Femur (tissue), 1 donor: ENCODE measurements around the gene TMEM43.
"Not testable (repeated sequence)": the region's sequence is repeated elsewhere in the genome, so short reads cannot be mapped to it uniquely, and the experiment has no call there.

ENCODE experiments used
- DNase-seq: peaks from one replicate; pipeline ENCODE4 v3.0.0-alpha.2; 2017

TMEM43 gene, protein sequence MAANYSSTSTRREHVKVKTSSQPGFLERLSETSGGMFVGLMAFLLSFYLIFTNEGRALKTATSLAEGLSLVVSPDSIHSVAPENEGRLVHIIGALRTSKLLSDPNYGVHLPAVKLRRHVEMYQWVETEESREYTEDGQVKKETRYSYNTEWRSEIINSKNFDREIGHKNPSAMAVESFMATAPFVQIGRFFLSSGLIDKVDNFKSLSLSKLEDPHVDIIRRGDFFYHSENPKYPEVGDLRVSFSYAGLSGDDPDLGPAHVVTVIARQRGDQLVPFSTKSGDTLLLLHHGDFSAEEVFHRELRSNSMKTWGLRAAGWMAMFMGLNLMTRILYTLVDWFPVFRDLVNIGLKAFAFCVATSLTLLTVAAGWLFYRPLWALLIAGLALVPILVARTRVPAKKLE

DNA sequence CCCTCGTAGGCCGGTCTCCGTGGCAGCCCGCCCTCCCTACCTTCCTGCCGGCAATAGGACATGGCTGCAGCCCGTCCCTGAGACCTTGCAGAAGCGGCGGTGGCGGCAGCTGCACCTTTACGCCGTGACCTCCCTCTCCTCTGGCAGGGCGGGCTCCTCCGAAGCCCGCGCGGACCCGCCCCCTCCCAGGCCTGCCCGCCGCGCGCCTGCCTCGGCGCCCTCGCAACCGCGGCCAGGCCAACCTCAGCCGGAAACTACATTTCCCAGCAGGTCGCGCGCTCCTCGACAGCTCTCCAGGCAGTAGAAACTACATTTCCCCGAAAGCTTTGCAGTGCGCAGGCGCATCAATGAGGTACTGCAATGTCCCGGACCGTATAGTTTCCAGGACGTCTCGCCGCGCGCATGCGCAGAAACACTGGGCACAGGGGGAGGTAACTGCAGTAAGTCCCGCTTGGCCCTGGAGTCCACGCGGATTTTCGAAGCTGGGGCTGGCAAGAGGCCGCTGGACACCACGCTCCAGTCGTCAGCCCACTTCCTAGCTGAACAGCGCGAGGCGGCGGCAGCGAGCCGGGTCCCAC is at the start of gene TMEM43, which contains the start of gene CHCHD4:
TMEM43 (plus strand) TSS at position 438 of the 578 bp plus-strand sequence. CDS start 142 bp downstream, outside the sequence.
CHCHD4 (minus strand) TSS at position 256 of the 578 bp plus-strand sequence; CDS start at position 62, 194 bp downstream.
- DNase-seq: peak; percentile 99

DNA sequence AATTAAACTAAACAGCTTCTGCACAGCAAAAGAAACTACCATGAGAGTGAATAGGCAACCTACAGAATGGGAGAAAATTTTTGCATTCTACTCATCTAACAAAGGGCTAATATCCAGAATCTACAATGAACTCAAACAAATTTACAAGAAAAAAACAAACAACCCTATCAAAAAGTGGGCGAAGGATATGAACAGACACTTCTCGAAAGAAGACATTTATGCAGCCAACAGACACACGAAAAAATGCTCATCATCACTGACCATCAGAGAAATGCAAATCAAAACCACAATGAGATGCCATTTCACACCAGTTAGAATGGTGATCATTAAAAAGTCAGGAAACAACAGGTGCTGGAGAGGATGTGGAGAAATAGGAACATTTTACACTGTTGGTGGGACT is 49.6 kb upstream of the TMEM43 start:
- not testable (repeated sequence) for DNase-seq

DNA sequence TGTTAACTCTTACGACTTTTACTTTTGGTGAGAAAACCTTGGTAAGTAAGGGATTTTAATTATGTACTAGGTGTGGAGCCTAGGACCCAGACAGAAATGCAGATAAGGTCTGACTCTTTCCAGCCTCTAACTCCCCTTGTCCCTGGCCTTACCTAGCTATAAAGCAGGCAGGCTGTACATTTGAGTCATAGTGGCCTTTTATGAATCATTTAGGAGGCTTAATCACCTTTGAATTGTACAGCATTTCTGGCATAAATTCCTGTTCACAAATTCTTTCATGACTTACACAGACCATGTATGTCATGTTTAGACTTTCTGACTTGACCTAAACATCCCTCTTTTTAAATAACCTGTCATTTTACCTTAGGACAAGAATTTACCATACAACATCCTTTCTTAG is 47.5 kb upstream of the TMEM43 start:
- DNase-seq: no peak

DNA sequence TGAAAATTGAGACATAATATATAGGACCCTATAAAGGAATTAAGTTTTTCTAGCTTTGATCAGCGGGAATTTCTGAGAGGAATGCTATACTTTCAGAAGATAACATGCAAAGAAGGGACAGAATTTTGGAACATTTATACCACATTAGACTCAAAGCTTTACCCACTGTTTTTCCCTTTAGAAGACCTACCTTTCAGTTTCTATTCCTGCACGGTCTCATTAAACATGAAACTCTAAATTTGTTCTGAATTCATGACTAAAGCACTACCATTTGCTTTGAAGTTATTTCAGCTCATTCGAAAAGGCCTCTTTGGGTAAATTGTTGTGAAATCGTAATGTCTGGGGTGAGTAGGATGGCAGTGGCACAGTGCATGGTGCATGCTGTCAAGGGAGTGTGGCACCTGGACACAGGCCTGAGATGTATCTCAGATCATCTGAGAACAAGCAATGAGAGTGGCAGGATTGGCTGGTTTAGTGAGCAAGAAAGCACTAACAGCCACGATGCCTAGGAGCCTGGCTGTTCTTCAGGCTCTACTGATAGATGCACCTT is 42.7 kb upstream of the TMEM43 start:
- no peak for DNase-seq

DNA sequence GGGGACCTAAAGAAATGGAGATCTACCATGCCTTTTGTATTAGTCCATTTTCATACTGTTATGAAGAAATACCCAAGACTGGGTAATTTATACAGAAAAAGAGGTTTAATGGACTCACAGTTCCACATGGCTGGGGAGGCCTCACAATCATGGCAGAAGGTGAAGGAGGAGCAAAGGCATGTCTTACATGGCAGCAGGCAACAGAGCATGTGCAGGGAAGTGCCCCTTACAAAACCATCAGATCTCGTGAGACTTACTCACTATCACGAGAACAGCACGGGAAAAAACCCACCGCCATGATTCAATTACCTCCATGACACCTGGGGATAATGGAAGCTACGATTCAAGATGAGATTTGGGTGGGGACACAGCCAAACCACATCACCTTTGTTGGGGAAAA is 37.4 kb upstream of the TMEM43 start:
- not testable (repeated sequence) for DNase-seq

DNA sequence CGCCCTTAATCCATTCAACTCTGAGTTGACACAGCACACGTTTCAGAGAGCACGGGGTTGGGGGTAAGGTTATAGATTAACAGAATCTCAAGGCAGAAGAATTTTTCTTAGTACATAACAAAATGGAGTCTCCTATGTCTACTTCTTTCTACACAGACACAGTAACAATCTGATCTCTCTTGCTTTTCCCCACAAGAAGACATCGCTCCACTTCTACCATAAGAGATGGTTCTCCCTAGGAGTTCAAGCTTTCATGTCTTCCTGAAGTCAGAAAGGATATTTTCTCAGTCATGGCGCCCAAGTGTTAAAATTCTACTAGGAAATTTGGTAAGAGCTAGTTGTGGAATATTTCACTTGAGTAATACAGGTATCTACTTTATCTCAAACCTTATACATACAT is 32.9 kb upstream of the TMEM43 start:
- not testable (repeated sequence) for DNase-seq

DNA sequence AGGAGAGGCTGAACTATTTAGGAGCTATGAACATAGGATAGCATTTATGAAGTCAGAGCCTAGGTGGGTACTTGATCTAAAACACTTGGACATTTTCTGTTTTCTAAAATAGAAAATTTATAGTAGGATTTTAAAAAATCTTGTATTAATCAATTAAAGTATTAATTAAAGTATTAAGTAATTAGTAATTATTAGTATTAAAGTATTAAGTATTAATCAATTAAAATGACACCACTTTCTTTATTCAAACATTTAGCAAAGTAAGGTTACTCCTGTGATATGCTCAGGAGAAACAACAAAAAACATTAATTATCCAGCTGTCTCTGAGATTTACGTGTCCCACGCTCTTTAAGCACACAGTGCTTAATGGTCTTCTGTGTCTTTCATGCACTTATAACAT is 32.4 kb upstream of the TMEM43 start:
- DNase-seq: no peak

DNA sequence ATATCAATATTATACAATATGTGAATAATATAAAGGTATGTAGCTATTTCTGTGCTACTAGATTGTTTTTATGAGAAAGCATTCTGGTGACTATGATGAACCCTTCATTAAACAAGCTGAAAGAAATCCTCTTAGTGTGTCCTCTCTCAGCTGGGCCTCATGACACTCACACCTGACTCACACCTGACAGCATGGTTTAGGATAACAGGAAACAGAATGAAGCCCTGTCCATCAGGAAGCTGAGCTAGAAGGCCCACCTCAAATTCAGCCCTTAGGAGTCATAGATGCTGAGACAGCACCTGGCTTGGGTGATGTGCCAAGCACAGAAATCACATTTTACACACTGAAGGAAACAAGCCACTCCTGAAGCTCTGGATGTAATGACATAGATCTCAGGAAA is 31.0 kb upstream of the TMEM43 start:
- no peak for DNase-seq

DNA sequence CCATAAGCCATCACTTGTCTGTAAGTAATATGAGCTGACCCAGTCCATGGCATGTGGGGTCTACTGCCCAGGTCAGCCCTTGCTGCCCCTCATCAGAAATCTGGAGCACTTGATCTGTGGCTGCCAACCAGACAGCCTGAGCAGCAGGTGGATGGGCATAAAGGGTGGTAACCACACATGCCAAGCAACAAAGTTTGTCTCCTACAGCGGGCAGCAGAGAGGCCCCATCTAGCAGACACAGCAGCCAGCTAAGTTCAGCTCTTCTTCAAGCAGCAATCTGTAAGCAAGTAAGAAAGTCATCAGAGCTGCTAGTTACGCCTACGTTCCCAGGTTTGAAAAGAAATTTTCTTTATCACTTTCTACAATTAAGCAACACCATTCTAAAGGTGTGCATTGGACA is 28.1 kb upstream of the TMEM43 start:
- no peak for DNase-seq

DNA sequence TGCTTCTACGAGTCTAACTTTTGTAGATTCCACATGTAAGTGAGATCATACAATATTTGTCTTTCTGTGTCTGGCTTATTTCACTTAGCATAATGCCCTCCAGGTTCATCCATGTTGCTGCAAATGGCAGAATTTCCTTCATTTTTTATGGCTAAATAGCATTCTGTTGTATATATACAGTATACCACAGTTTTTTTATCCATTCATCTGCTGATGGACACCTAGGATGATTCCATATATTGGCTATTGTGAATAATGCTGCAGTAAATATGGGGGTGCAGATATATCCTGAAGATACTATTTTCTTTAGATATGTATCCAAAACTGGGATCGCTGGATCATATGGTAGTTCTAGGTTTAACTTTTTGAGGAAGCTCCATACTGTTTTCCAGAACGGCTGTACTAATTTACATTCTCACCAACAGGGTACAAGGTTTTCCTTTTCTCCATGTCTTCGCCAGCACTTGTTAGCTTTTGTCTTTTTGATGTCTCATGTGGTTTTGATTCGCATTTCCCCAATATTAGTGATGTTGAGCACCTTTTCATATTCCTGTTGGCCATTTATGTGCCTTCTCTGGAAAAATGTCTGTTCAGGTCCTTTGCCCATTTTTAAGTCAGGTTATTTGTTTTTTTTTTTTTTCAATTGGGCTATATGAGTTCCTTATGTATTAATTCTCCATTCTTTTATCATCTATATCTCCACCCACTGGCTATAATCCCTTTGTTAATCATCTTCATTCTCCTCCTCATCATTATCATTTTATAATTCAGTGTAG is 27.0 kb upstream of the TMEM43 start:
- DNase-seq: no peak

DNA sequence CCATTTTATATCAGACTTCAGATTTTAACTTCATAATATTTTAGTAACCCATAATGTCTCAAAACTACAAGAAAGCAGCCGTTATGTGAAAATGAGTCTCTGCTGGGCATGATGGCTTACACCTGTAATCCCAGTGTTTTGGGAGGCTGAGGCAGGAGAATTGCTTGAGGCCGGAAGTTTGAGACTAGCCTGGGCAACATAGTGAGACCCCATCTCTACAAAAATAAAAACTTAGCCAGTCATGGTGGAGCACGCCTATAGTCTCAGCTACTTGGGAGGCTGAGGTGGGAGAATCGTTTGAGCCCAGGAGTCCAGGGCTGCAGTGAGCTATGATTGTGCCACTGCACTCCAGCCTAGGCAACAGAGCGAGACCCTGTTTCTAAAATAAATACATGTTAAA is 15.0 kb upstream of the TMEM43 start:
- DNase-seq: not testable (repeated sequence)

DNA sequence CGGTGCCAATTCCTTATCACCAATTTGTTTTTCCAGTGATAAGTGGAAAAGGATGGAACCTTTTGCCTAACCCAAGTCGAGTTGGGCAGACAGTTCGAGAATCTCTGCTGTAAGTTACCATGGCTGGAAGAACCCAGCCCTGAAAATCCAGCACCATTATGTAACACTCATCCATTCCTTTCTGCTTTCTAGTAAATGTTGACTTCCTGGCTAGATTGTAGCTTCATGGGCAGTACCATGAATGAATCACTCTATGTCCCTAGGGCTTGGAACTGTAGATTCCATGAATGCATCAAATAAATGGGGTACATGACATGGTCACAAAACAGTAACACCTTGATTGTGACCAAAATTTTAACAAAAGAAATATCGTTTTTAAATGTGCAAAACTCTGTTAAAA is 14.2 kb upstream of the TMEM43 start:
- DNase-seq: no peak

DNA sequence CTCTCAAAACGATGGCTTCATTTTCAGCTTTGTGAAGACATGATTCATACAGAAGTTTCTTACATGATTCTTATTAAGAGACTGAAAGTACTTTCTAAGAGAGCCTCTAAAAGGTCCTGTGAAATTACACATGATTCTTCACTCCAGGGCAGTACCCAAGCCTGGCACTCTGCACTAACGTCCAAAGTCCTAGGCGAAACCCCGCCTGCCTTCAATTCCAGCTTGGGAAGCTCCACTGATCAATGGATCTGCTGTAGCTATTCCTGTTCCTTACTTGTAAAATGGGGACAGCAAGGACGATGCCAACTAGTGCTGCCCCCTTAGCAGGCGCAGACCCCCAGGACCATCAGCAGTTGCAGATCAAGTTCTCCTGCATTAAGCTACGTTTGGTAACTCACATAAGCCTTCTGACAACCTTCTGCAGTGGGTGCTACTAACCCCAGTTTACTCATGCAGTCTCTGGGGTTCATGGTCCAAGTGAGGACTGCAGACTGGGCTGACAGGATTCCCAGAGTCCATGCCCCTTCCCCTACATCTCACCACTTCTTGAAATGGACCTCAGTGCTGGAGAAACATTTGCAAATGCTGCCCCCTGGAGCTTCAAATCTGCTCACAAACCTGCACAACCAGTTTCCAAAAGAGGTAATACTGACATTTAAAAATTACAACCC is 10.8 kb upstream of the TMEM43 start:
- DNase-seq: no peak

DNA sequence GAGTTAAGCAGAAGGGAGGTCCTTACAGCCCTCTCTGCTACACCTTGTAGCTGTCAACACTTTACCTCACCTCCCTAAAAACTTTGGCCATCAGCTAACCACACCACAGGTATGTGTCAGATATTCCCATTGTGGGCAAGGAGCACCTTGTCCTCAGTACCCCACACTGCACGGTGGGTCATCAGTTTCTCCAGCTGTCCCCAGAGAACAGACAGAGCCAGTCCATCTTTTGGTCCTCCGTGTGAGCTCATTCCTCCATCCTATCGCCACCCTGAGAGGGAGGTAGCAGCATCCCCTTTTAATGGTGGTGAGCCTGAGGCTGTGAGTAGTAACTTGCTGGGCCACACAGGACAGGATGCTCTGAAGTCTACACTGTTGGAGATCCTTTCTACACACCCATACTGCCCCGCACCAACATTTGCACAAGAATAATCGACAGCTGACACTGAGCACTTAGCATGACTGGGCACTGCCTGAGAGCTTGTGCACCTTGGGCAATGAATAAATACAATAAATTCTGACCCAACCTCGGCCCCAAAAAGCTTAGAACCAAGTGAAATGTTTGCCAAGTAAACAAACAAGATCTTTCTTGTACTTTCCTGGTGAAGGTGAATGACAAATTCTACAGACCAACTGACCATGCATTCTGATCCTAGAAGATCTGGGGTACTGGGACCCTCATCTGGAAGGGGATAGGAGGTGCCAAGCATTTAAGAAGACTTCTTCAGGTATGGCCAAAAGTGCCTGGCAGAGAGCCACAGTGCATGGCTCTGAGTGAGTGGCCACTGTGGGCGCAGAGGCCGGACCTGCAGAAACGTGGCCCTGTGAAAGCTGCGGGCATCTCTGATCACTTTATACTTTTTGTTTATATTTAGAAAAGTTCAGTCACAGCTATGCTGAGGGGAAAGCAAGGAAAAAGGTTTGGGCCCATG is 7.1 kb upstream of the TMEM43 start:
- no peak for DNase-seq

DNA sequence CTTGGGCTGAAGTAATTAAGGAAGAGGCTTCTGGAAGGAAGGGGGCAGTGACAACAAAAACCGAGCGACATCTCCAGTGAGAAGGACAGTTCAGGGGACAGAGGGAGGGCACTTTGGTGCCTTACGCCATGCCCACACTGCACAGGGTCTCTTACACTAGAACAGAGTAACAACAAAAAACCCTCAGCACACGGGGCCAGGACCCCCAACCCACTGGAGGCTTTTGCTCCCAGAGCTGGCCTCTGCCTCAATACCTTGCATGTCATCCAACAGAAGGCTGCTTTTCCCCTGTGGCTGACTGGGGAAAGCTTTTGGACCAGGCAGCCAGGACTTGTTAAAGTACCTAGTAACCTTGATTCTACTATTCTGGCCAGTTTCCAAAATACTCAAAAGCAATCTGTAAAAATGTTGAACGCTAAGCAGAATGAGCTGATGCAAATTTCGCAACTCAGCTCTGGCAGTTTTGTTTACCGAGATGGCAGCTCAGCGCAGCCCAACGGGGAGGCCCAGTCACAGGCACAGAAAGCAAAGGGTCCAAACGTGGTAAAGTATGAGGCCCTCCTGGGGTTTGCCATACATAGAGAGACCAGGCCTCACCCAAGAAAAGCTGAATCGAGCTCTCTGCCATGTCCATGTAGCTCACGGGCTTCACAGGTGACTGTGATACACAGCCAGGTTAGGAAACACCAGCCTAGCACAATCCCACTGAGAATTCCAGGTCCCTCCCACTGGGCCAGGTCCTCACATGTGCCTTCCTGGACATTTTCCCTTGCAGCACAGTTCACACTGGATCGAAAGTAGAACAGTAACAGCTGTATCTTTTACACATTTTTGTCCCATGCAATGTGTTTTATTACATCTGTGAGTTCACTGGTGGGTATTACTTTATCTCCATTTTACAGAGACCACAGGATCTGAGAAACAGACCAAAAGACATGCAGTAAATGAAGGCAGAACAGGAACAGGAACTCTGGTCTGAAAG is 6.2 kb upstream of the TMEM43 start:
- no peak for DNase-seq

DNA sequence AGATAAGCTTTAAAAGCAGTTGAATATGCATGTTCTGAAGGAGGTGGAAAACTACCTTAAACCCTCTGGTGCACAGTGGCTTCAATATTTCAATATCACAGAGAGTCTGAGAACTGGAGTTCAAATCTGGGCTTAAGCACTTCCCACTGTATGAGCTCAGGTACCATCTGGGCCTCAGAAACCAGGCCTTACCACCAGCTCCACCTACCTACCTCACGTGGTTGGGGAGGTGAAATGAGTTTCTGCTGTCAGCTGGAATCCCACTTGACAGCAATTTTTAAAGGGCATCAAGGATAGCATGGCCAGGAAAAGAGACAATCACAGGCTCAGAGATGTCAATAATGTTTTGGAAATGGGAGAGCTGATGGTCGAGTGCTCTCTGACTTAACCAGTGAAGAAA is 5.2 kb upstream of the TMEM43 start:
- no peak for DNase-seq

DNA sequence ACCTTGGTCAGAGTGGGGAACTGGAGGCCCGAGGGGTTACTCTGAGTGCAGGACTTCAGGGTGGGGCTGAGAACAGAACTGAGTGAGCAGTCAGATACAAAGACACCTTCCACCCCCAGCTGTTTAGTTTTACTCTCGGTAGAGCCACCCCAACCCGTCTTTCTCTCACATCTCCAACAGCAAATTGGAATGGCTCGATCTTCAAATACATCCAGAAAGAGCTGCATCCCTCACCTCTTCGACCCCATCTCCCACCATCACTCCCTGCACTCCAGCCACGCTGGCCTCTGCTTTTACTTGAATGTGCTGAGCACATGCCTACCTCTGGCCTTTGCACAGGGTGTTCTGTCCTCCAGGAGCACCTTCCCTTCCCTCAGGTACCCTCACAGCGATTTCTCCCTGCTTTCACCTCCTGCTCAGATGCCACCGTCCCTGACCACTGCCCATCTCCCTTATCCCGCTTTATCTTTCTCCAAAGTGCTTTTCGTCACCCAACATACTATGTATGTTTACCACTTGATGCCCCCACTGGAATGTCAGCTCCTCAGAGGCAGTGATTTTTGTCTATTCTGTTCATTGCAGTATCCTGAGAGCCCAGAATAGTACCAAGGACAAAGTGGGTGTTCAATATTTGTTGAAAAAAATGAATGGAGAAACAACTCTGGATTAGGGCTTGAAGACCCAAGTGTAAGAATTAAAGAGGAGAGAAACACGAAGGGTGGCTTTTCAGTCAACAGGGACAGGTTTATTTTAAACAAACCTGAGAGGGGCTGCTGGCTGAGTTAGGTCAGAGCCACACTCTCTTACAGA is 4.5 kb upstream of the TMEM43 start:
- no peak for DNase-seq

DNA sequence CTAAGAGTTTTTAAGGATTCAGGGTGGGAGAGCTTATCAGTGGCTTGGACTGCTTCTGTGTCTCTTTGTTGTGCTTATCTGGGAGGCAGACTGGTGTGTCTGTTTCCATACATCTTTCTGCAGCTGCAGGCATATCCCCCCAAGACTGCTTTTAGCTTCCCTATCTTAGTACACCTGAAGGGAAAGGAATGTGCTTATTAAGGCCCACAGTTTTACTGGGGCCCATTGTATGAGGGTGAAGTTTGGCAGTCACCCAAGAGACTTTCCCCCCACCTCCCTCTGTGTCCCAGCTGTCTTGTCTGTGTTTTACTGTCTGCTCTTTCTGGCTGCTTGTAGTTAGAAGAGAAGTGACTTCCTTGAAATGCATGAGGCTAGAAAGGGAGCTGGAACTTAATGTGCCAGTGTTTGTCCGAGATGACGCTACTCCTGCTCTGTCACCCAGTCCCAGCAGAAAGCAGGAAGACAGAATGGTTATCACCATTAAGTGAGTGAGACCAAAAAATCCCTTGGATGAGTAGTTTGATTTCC is 3.9 kb upstream of the TMEM43 start:
- not testable (repeated sequence) for DNase-seq

DNA sequence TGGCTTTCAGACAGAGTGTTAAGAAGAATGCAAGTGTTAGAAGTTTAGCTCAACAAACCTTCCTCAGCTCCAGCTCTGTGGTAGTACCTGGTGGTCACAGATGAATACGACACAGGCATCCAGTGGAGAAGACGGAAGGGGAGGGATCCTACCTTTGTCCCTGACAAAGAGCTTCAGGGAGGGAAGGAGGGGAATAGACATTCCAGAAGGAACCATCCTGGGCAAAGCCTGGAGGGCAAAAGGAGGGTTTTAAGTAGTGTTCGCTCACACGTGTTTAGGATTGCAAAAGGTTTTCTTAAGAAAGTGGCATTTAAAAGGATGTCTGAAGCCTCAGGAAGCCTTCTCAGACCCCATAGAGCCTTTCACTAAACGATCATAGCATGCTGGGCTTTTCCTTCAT is 3.0 kb upstream of the TMEM43 start:
- DNase-seq: no peak
